CD4-positive, alpha-beta T cell treated with Interleukin-4 for 4 hours (primary cell): ENCODE results near the gene SPPL3.

Experiments used
- DNase-seq: peaks from one replicate; pipeline ENCODE4 v3.0.0-alpha.2; 2020

The SPPL3 gene

DNA sequence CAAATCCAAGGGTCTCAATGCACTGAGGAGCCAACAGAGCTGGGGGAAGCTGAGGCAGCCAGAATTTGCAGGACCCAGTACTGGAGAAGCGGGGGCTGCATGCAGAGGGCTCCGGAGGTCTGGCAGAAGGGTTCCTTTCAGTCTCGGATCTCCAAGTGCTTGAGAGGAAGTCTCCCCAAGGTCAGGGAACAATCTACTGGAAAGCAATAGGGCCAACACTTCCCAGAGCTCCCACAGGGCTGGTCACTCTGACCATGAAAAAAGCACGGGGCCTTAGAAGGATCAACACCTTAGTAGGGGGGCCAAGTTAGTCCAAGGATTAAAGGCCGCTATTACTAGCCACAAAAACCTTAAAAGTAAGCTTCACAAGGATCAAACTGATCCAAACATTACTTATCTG, 31.7 kb downstream of the SPPL3 start:
- no peak for DNase-seq

DNA sequence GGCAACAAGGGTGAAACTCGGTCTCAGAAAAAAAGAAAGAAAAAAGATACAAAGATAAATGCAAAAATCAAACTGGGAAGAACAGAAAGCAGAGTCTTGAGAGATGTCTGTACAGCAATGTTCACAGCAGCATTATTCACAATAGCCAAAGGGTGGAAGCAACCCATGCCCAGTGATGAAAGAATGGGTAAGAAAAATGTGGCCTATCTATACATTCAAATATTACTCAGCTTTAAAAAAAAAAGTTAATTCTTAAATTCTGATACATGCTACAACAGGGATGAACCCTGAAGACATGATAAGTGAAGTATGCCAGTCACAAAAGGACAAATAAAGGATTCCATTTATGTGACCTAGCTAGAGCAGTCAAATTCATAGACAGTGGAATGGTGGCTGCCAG, 33.7 kb downstream of the SPPL3 start:
- no peak for DNase-seq

DNA sequence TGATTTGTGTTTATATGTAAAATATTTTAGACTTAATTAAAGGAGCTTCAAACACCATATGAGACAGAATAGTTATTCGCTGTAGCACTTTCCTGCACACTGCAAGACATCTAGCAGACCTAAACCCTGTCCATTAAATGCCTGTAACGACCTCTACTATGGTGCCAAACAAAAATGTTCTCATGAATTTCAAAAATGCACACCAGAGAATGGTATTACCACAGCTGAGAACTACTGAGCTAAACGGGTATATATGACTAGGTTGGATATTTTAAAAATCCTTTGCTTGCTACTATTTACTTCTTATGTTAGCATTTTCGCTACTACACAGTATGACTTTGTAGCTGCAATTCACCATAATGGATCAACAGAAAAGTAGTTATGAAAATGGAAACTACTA, 34.8 kb downstream of the SPPL3 start:
- no peak for DNase-seq

DNA sequence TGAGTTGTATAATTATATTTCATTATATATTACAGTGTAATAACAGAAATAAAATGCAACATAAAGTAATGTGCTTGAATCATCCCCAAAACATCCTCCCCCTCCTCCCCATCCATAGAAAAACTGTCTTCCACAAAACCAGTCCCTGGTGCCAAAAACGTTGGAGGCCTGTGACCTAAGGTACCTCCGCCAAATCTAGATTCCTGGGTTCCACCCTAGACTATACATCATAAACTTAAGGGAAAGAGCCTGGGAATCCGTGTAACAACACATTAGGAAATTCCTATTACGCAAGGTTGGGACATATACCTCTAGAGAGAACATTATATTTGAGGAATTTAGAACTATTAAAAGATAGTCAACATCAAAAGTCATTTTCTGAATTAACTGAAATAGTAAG, 38.0 kb downstream of the SPPL3 start:
- DNase-seq = no peak

DNA sequence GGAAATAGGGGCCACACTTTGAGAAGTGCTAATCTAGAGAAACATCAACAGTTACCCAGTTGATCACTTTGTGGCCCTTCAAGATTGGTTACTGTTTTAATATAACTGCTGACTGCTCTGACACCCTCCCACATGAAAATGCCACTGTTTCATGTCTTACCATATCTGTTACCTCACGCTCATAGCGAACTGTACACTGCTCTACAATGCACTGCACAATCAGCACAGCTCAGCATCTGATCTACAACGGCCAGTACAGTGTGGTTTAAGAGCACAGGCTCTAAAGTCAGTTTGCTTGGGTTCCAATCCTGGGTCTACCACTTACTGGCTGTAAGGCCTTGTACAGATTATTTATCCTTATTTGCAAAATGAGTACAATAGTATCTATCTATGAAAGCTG, 39.1 kb downstream of the SPPL3 start:
- no peak for DNase-seq

DNA sequence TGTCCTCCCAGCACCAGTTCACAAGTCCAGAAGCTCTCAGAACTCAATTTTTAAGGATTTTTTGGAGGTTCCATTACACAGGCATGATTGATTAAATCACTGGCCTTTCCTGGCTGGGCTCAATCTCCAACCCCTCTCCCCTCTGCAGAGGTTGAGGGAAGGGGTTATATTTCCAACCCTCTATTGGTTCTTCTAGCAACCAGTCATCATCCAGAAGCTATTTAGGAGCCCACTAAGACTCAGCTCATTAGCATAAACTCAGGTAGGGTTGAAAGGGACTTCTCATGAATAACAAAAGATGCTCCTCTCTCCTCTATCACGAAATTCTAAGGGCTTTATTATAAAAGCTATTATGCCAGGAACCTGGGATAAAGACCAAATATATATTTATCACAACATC, 41.5 kb downstream of the SPPL3 start:
- no peak for DNase-seq

DNA sequence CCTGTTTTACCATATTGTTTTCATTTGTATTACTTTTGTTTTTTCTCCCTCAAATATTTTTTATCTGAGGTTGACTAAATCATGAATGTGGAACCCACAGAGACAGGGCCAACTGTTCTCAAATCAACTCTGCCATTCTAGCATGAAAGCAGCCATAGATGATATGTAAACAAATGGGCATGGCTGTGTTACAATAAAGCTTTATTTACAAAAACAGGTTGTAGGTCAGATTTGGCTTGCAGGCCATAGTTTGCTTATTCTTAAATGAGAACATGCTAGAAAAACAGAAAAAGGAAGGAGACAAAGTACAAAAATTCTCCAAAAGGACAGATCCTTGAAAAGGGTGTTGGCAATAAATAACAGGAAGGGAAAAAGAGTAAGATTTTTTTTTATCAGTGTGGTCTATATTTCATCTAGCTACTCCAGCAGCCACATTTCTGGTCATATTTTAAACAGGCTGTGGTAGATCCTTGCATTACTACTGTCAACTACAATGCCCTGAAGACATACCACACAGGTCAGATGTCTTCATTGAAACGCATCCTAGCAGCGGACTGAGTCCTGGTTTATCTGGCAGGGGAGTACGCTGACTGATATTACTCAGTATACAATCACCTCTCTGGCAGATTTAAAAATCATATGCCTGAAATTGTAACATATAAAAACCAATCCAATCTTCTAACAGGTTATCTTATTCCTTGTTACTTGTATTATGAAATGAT, 42.9 kb downstream of the SPPL3 start:
- no peak for DNase-seq

DNA sequence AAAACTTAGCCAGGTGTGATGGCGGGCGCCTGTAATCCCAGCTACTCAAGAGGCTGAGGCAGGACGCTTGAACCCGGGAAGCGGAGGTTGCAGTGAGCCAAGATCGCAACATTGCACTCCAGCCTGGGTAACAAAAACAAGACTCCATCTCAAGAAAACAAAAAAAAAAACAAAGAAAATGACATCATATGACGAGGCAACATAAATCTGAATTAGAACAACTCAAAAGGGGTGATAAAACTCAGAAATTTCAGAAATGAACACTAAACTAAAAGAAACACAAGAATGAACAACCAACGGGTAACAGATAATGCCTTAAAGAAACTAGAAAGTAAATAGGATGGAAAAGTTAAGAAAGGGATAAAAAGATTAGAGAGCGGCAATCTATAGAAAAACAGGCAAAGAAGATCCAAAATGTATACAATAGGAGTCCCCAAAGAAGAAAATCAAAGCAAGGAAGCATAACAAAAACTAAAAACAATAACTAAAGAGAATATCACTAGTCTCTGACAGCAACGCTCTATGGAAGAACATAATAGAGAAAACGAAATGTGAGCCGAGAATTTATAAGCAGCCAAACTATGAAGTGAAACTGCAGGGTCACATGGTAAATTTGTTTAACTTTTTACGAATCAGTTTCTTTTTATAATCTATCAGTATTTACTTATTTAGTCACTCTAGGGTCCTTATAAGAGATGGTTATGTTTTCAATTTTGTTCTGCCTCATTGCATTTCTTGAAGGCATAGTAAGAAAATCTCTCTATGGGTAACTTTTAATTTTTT, 45.7 kb downstream of the SPPL3 start:
- DNase-seq = no peak

DNA sequence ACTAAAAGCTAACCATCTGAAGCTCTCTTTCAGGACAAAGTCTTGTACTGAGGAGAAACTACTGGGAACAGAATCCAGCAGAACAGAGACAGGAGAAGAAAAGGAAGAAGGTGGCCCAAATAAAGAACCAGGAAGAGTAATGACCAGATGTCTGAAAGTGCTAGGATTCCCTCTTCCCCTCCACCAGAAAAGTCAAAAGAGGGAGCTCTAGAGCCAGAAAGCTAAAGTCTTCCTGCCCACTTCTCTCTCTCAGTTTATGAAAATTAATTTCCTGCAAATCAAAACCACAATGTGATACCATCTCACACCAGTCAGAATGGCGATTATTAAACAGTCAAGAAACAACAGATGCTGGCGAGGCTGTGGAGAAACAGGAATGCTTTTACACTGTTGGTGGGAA, 47.2 kb downstream of the SPPL3 start:
- peak; percentile 40 for DNase-seq

DNA sequence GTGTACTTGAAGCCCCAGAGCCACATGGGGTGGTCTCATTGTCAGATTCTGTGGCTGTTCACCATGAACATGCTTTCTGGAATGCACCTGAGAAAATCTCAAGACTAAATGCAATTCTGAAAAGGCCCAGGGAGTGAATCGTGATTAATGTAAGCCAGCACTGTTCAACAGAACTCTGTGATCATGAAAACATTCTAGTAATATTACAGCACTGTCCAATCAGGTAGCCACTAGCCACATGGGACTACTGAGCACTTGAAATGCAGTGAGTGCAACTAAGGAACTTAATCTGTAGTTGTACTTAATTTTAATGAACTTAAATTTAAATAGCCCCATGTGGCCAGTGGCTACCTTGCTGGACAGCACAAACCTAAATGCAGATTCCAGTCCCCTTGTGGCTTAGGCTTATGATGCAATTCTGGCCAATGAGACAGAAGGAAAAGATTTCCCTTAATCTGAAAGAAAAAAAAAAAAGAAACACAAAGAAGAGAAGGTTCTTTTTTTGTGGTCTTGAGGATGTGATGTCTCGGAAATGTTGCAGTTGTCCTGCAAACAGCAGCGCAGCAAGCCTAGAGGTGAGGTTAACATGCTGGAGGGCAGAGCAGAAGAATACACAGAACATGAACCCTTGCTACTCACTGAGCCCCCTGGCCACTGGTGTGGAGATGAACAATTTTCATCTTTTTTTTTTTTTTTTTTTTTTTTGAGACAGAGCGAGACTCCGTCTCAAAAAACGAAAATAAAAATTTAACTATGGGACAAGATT, 48.2 kb downstream of the SPPL3 start:
- DNase-seq = no peak

DNA sequence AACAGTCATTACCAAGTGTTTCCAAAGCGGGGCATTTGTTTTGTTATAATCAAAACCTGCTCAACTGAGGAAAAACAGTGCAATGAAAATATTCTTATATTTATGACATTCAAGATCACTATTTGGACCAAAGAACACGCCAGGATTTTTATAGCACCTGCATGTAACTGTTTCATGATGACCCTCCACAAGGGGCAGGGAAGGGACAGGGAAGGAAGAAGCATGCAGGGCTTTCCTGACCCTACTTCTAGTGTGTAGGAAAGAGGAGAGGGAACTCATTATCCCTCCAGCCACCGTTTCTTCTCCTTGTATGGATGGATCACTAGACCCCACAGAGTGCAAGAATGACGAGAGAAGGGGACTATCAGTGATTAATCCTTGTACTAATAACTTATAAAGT, 49.4 kb downstream of the SPPL3 start:
- DNase-seq = no peak

DNA sequence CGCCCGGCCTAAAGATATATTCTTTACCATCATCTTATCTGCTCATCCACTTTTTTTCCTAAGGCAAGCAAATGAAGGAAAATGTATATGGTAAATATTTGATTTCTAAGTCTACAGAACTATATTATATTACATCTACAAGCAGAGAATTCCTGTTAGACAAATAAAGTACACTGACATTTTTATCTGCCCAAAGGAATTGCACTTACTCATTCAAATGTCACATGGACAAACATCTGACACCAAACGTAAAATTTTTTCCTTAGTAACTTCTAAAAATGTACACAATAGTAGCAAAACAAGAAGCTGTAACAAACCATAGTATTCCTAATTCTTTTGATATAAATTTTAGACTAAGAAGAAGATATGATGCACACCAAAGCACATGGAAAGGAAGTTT, 51.0 kb downstream of the SPPL3 start:
- no peak for DNase-seq

DNA sequence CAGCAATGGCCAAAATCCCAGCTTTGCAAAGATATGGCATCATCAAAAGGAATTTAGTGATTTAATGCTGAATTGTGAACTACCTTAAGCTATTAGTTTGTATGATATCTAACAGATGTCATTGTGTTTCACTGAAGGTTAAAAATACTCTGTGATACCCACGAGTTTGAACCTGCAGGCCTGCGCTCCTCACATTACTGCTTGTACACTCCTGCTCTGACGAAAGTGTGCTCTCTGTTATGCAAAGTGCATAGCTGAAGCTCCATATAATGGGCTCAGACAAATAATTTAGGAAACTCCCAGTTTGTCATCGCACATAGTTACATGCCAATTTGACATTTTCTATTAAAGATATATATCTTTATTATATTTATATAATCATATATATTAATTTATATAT, 52.2 kb downstream of the SPPL3 start:
- no peak for DNase-seq

DNA sequence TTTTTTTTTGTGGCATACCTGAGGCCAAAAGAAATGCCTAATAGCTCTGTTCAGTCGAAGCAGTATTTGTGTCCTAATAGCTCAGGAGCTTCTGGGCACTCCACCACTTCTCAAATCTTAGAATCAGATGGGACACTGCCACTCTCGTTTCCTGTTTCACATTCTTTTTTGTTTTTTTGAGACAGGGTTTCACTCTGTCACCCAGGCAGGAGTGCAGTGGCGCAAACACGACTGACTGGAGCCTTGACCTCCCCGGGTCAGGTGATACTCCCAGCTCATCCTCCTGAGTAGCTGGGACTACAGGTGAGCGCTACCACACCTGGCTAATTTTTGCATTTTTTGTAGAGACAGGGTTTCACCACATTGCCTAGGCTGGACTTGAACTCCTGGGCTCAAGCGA, 52.7 kb downstream of the SPPL3 start:
- no peak for DNase-seq

DNA sequence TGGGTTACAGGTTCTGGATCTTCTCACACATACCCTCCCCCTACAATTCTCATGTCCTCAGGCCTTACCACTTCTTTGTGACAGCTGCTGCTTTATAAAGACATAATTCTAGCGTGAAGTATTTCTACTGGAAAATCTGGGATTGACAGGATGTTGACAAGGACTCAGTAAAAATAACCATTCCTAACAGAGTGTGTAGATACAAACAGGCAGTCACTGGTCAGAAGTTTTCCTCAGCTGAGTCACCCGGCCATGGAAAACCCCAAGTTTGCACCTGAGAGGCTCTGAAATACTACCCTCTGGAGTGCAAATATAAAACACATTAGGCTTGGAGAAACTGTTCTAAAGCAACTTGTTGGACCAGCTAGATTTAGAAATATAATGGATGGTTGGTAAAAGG, 54.4 kb downstream of the SPPL3 start:
- no peak for DNase-seq

DNA sequence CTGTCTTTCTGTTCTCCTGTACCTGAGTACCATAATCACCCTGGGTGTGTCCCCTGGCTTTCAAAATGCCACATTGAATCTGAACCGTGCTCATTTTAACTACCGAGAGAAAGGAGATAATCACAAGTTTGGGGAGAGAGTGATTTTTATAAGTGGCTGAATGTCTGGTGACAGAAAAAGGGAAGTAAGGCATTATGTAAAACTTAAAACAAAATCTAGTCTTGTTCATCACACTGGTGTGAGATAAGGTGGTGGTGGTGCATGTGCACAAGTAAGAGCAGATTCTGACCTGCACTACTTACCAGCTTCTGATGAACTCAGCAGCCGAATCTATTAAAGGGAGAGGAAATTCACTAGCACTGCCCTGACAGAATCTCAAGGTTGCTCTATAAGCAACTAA, 56.3 kb downstream of the SPPL3 start:
- DNase-seq = no peak

DNA sequence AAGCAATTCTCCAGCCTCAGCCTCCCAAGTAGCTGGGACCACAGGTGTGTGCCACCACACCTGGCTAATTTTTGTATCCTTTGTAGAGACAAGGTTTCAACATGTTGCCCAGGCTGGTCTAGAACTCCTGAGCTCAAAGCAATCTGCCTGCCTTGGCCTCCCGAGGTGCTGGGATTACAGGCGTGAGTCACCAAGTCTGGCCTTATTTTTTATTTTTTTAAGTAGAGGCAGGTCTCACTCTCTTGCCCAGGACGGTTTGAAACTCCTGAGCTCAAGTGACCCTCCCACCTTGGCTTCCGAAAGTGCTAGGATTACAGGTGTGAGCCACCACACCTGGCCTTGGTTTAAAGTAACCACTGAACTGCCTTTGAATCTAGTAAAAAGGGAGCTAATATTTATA, 56.8 kb downstream of the SPPL3 start:
- no peak for DNase-seq

DNA sequence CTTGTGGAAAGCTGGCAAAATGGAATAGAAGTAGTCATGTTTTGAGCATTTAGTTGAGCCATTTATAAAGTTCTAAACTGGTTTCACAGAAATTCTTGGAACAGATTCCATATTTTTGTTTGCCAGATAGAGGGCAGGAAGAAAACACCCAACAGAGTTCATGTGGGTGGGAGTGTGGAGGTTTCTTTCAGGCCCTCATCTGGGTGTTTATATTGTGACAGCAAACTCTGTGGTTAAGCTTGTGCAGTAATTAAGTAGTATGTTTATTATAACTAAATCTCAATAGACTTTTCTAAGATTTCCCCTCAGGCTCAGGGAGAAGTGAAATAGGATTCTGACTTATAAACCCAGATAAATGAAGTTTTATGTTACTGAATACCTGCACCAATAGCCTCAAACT, 57.4 kb downstream of the SPPL3 start:
- no peak for DNase-seq

DNA sequence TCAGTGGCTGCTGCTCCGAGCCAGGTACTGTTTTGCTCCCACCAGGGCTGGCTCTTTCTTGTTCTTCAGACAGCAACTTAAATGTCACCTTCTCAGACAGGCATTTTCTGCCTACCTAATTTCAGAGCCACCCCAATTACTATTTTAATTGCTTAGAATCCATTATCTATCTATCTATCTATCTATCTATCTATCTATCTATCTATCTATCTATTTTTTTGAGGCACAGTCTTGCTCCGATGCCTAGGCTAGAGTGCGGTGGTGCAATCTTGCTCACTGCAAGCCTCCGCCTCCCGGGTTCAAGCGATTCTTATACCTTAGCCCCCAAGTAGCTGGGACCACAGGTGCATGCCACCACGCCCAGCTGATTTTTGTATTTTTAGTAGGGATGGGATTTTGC, 58.5 kb downstream of the SPPL3 start:
- no peak for DNase-seq

DNA sequence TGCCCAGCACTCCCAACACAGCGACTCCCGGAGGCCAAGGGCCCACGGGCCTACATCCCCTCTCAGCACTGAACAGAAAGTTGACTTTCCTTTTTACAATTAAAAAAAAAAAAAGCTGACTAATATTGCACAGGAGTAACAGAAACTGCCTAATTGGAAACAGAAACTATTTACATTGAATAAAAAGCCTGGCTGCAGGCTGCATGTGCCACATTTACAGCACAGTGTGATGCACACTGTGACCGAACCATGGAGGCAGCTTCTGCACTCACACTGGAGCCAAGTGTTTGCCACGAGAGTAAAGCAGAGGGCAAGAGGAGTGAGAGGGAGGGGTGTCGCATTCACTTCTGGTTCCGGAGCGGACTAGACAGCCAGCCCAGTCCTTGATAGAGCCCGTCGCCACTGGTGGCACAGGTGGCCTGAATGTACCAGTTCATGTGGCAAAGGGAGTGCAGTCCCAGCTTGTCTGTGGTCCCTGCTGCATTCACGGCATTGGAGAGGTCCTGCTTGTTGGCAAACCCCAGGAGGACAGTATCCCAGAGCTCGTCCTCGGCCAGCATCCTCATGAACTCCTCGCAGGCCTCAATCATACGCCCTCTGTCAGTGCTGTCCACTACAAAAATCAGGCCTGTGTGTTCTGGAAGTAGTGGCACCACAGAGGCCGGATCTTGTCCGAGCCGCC, 59.2 kb downstream of the SPPL3 start:
- no peak for DNase-seq

DNA sequence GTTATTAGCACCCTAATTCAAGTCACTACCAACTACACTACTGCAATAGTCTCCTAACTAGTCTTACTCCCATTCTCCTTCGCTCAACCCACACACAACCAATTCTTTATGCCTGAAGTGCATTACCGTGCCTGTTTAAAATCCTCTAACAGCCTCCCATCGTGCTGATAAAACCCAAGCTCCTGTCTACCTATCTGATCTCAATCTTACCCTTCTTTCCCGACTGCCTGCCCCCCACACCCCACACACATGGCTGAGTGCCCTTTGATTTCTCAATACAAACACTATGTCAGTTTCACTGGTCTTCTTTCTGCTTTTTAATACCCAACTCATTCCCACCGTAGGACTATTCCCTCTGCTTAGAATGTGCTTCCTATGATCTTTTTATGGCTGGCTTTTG, 59.9 kb downstream of the SPPL3 start:
- DNase-seq = no peak

DNA sequence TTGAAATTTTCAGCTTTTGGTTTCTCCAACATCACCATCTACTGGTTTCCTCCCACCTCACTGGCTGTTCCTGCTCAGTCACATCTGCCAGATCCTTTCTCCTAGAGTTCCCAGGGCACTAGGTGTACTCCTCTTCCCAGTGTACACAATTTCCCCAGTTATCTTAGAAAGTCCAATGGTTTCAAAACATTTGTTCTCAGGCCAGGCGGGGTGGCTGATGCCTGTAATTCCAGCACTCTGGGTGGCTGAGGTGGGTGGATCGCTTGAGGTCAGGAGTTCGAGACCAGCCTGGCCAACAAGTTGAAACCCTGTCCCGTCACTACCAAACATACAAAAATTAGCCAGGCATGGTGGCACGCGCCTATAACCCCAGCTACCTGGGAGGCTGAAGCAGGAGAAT, 60.7 kb downstream of the SPPL3 start:
- DNase-seq = no peak

DNA sequence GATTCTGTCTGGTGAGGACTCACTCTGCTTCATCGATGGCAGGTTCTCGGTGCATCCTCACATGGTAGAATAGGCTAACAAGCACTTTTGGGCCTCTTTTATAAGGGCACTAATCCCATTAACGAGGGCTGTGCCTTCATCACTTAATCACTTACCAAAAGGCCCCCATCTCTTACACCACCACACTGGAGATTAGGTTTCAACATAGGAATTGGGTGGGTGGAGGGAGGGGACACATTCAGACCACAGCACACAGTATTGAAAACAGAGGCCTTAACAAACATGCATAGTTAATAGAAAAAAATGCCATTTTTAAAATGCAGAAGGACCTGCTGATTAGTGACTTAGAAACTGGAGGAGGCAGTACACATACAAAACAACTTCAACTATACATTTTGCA, 61.6 kb downstream of the SPPL3 start:
- DNase-seq = no peak

DNA sequence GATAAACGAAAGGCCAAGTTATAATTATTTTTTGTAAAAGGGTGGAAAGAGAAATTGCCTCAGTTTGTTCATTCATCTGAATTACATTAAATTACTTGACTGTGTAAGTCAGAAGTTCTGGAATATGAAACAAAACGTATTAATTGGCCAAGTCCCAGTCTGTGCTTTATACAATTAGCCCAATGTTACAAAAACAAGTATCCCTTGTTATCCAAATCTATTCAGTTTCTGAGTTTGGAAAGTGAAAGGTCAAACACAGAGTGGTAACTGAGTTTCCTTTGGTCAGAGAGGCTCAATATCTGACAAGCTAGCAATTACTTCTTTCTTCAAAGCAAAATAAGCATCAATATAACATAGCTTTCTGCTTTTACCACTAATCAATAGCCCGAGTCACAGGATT, 62.6 kb downstream of the SPPL3 start:
- DNase-seq = no peak
